ENCODE data around the gene ZFYVE1.

GRCh38 chr14:72926292-72927028, 100.4 kb downstream of the ZFYVE1 start, which contains the start of gene DCAF4:
- TF ChIP-seq CTCF (IDR thresholded peaks at IDR 0.05) (no peak), POLR2A (IDR thresholded peaks at IDR 0.05) (no peak)

Data from breast epithelium (tissue), 3 donors.